Spleen (tissue), 11 donors: ENCODE measurements around the gene IL17C. TPM values are rescaled to one million over a fixed set of nuclear protein-coding genes. Genes with fewer than 3 reads are reported as not detected.

Experiments
- DNase-seq: peaks from one replicate; pipeline ENCODE4 v3.0.0-alpha.2; 2020
- H3K27ac ChIP-seq, 8 donors: fragments of 200-600 bp; sonication (generic) in 7 of 8; 1 replicate in 4 of 8; 2 replicates in 4 of 8; pipeline versions ENCODE4 v1.5.0 to v1.8.0; 2016 to 2021; ENCODE audit warnings: inconsistent platforms in 4 of 8, mild to moderate bottlenecking in 4 of 8, moderate library complexity in 1 of 8
- H3K27me3 ChIP-seq, 7 donors: fragments of 200-600 bp; sonication (generic) in 6 of 7; replicated peaks in 1 of 7; 1 replicate in 4 of 7; 2 replicates in 3 of 7; pipeline versions ENCODE4 v1.5.0 to v1.8.0; 2016 to 2021; ENCODE audit warnings: inconsistent platforms in 3 of 7, mild to moderate bottlenecking in 1 of 7
- H3K36me3 ChIP-seq, 6 donors: fragments of 200-600 bp; sonication (generic) in 5 of 6; 1 replicate in 4 of 6; 2 replicates in 2 of 6; pipeline versions ENCODE4 v1.5.0 to v1.8.0; 2016 to 2021; ENCODE audit warnings: inconsistent platforms in 2 of 6
- H3K4me1 ChIP-seq, 6 donors: fragments of 200-600 bp; sonication (generic) in 5 of 6; 1 replicate in 3 of 6; 2 replicates in 3 of 6; pipeline versions ENCODE4 v1.5.0 to v1.8.0; 2016 to 2021; ENCODE audit warnings: inconsistent platforms in 3 of 6
- H3K4me3 ChIP-seq, 8 donors: fragments of 200-600 bp; sonication (generic) in 7 of 8; 1 replicate in 4 of 8; 2 replicates in 4 of 8; pipeline versions ENCODE4 v1.5.0 to v1.8.0; 2016 to 2021; ENCODE audit warnings: inconsistent platforms in 4 of 8, mild to moderate bottlenecking in 4 of 8, moderate library complexity in 2 of 8
- H3K9me3 ChIP-seq, 8 donors: fragments of 200-600 bp; sonication (generic) in 7 of 8; 1 replicate in 4 of 8; 2 replicates in 4 of 8; pipeline versions ENCODE4 v1.5.0 to v1.8.0; 2016 to 2021; ENCODE audit warnings: inconsistent platforms in 4 of 8
- CTCF ChIP-seq, 11 experiments: fragments of 200-600 bp in 7 of 11; fragments of 450-650 bp in 4 of 11; sonication (generic) in 4 of 11; IDR thresholded peaks in 8 of 11; conservative IDR thresholded peaks in 3 of 11; 1 replicate in 7 of 11; 2 replicates in 4 of 11; pipeline versions ENCODE4 v1.4.0 to v1.8.0; 2016 to 2021; ENCODE audit warnings: antibody characterized with exemption in 11 of 11, inconsistent platforms in 4 of 11, mild to moderate bottlenecking in 1 of 11
- POLR2A ChIP-seq, 3 donors: fragments of 450-650 bp; IDR thresholded peaks; one replicate each; pipeline ENCODE4 v1.5.1; 2017; ENCODE audit warnings: antibody characterized with exemption in 3 of 3, mild to moderate bottlenecking in 1 of 3
- POLR2AphosphoS5 ChIP-seq, 3 donors: sonication (generic); formaldehyde crosslinking; IDR thresholded peaks; one replicate each; pipeline ENCODE4 v1.5.1; 2017; ENCODE audit warnings: antibody characterized with exemption in 3 of 3
- WGBS, 5 donors: extraction: QIAGEN DNeasy Blood & Tissue Kit in 3 of 5; methylation state at CpG; one replicate each; pipeline versions ENCODE4 v1.1.5 to v1.1.7; 2013 to 2018; 5-methylcytosine and 5-hydroxymethylcytosine counted together
- intact Hi-C: fragments of 100-400 bp; cut with DNase I; formaldehyde crosslinking; loops from one replicate; pipeline ENCODE4 v1.15.0; 2023; ENCODE audit warnings: low total_unique reads
- polyA plus RNA-seq, 3 donors: library from polyadenylated mRNA; stranded (reverse); fragments of 200-250 nt; gene quantifications; one replicate each; pipeline ENCODE4 v1.2.1, GENCODE V29; 2013
- total RNA-seq, 7 donors: library from RNA; depleted of rRNA in 3 of 7; stranded (reverse); fragments of >200 nt in 3 of 7; fragmentation: NEBNext Ultra II Directional in 4 of 7; extraction: Animal tissue kit (Norgen Biotek cat#: 25700) in 4 of 7; gene quantifications; one replicate each; pipeline versions ENCODE4 v1.1.0 to v1.2.1, GENCODE V29; 2016 to 2021
- donor health status: healthy with polysubstance abuse.
- donor health status: DM: no; HTN: no; CAD: no; lungs with moderate emphysema.
- donor health status: DM: no; HTN: no; CAD: no.
- donor health status: Bipolar disorder and iron deficiency.
- donor health status: healthy.
- donor health status: DM: no; HTN: no; CAD: no.
- donor health status: DM: yes; HTN: yes; CAD: no.

The IL17C gene
- total and polyA plus RNA-seq, 10 donors = 0.39 to 1.2 (median 0.64) TPM; not detected in 5

GRCh38 chr16:88671806-88672205, 33.4 kb downstream of the IL17C start:
- TF ChIP-seq CTCF (IDR thresholded peaks at IDR 0.05 in 8 of 11, conservative IDR thresholded peaks at IDR 0.05 in 3 of 11) = no peak
- TF ChIP-seq POLR2A (IDR thresholded peaks at IDR 0.05) = no peak
- TF ChIP-seq POLR2AphosphoS5 (IDR thresholded peaks at IDR 0.05) = no peak
- 87 to 94% (median 93%) methylated on average over 17 to 23 of the region's 23 CpGs for WGBS, 5 donors

GRCh38 chr16:88672776-88673175, 34.4 kb downstream of the IL17C start:
- no peaks in the 10 kb centered on the region for H3K9me3 ChIP-seq
- whole genome bisulfite sequencing, 5 donors = 73 to 88% (median 80%) methylated on average over 11 of the region's 11 CpGs
- TF ChIP-seq POLR2A (IDR thresholded peaks at IDR 0.05) (no peak), POLR2AphosphoS5 (IDR thresholded peaks at IDR 0.05) (no peak), CTCF (IDR thresholded peaks at IDR 0.05 in 8 of 11, conservative IDR thresholded peaks at IDR 0.05 in 3 of 11) (no peak)
- H3K4me3 ChIP-seq = no peak overlapping the region
- H3K27me3 ChIP-seq = peaks cover 0 to 9% (median 0%) of the 10 kb centered on the region in 7 donors
- H3K27ac ChIP-seq = no peak overlapping the region
- intact Hi-C loops = no loop called here
- peaks cover 0 to 3% (median 0%) of the 10 kb centered on the region in 6 donors for H3K4me1 ChIP-seq
- peaks cover 0 to 61% (median 5%) of the 10 kb centered on the region in 6 donors for H3K36me3 ChIP-seq
- no peak for DNase-seq

More at GRCh38 chr16:88671806-88672205, 33.4 kb downstream of the IL17C start:
- peaks cover 0 to 3% (median 0%) of the 10 kb centered on the region in 6 donors for H3K4me1 ChIP-seq
- DNase-seq = no peak
- peaks cover 0 to 52% (median under 1%) of the 10 kb centered on the region in 6 donors for H3K36me3 ChIP-seq
- H3K27ac ChIP-seq = no peak overlapping the region
- H3K4me3 ChIP-seq = no peak overlapping the region
- intact Hi-C loops = no loop called here
- peaks cover 0 to 3% (median 0%) of the 10 kb centered on the region in 7 donors for H3K27me3 ChIP-seq
- no peaks in the 10 kb centered on the region for H3K9me3 ChIP-seq

- H3K36me3 ChIP-seq = peaks cover 0 to 68% (median 14%) of the 10 kb centered on the region in 6 donors
- H3K9me3 ChIP-seq = no peaks in the 10 kb centered on the region
- no peak for DNase-seq
- TF ChIP-seq CTCF (IDR thresholded peaks at IDR 0.05 in 8 of 11, conservative IDR thresholded peaks at IDR 0.05 in 3 of 11) = no peak
- TF ChIP-seq POLR2A (IDR thresholded peaks at IDR 0.05) = no peak
- TF ChIP-seq POLR2AphosphoS5 (IDR thresholded peaks at IDR 0.05) = no peak
- intact Hi-C loops = no loop called here
- peaks cover 0 to 20% (median 0%) of the 10 kb centered on the region in 7 donors for H3K27me3 ChIP-seq
- WGBS, 5 donors = 81 to 95% (median 90%) methylated on average over 19 of the region's 19 CpGs
- H3K27ac ChIP-seq = no peak overlapping the region
- H3K4me3 ChIP-seq = no peak overlapping the region
- peaks cover 0 to 3% (median 0%) of the 10 kb centered on the region in 6 donors for H3K4me1 ChIP-seq
Measured at GRCh38 chr16:88673716-88674379, 35.5 kb downstream of the IL17C start.

- H3K4me3 ChIP-seq = no peak overlapping the region
- peaks cover 0 to 76% (median 15%) of the 10 kb centered on the region in 6 donors for H3K36me3 ChIP-seq
- no peak for DNase-seq
- intact Hi-C loops = no loop called here
- WGBS, 5 donors = 80 to 94% (median 86%) methylated on average over 18 to 22 of the region's 22 CpGs
- H3K9me3 ChIP-seq = no peaks in the 10 kb centered on the region
- no peak overlapping the region for H3K27ac ChIP-seq
- peaks cover 0 to 33% (median 7%) of the 10 kb centered on the region in 7 donors for H3K27me3 ChIP-seq
- peaks cover 11 to 21% (median 18%) of the 10 kb centered on the region in 6 donors for H3K4me1 ChIP-seq
- TF ChIP-seq POLR2A (IDR thresholded peaks at IDR 0.05) = no peak
- no peak for TF ChIP-seq CTCF (IDR thresholded peaks at IDR 0.05 in 8 of 11, conservative IDR thresholded peaks at IDR 0.05 in 3 of 11)
- no peak for TF ChIP-seq POLR2AphosphoS5 (IDR thresholded peaks at IDR 0.05)
Measured at GRCh38 chr16:88676502-88677242, 38.3 kb downstream of the IL17C start.
